GM12878 (cell line): Measurements from ENCODE around the gene EGR4. TPM values are rescaled to one million over a fixed set of nuclear protein-coding genes. Genes with fewer than 3 reads are reported as not detected.

Experiments used
- ATAC-seq: fragments of 200-7000 bp; cut with Tn5 transposase; 3 replicates; pipeline ENCODE4 v1.9.1; 2020; ENCODE audit warnings: mild to moderate bottlenecking, moderate library complexity
- BruUV-seq: library from RNA; stranded (reverse); fragments of 400-500 nt; replicated peaks from 2 replicates; lab custom pipeline; 2021; lab: Mats Ljungman, UMichigan
- CTCF ChIA-PET: fragments of 300-600 bp; sonication (Branson Sonifier 250); formaldehyde crosslinking; extraction: SDS; loops from one replicate; lab custom pipeline; 2021; ENCODE audit warnings: inconsistent platforms; lab: Yijun Ruan, JAX
- POLR2A ChIA-PET: fragments of 350-600 bp; formaldehyde crosslinking; extraction: SDS; loops from one replicate; lab custom pipeline; 2021; ENCODE audit warnings: inconsistent platforms; lab: Charles Lee
- RAD21 ChIA-PET: fragments of 300-600 bp; sonication (Branson Sonifier 250); formaldehyde crosslinking; loops from one replicate; lab custom pipeline; 2023; ENCODE audit warnings: antibody characterized with exemption; ENCODE audit not compliant: unreplicated experiment; lab: Charles Lee
- SMC1A ChIA-PET: fragments of 300-600 bp; sonication (Branson Sonifier 250); formaldehyde crosslinking; loops from one replicate; lab custom pipeline; 2023; ENCODE audit not compliant: unreplicated experiment, uncharacterized antibody; lab: Charles Lee
- DNase-seq: peaks from one replicate; pipeline ENCODE4 v3.0.0-alpha.2; 2011; ENCODE audit warnings: low read depth, low spot score
- FAIRE-seq: peaks from 3 replicates; lab custom pipeline; 2011; peaks lifted over from hg19 to GRCh38; lab: Jason Lieb, UNC
- H2AFZ ChIP-seq: 2 replicates; pipeline ENCODE4 v1.6.0; 2011; ENCODE audit warnings: low read depth, low read length, control low read depth; ENCODE audit not compliant: control insufficient read depth
- H3K27ac ChIP-seq: 2 replicates; pipeline ENCODE4 v1.5.1; 2011; ENCODE audit warnings: control low read depth; ENCODE audit not compliant: control insufficient read depth, insufficient read depth
- H3K27me3 ChIP-seq, 2 experiments: replicated peaks in 1 of 2; 2 replicates each; pipeline versions ENCODE4 v1.6.0 to v1.6.1; 2011; ENCODE audit warnings: low read length in 1 of 2; ENCODE audit not compliant: control insufficient read depth in 2 of 2, insufficient read depth in 2 of 2
- H3K36me3 ChIP-seq, 2 experiments: 2 replicates each; pipeline ENCODE4 v1.5.1; 2011; ENCODE audit warnings: low read length in 1 of 2; ENCODE audit not compliant: control insufficient read depth in 2 of 2, insufficient read depth in 2 of 2
- H3K4me1 ChIP-seq: 2 replicates; pipeline ENCODE4 v1.6.1; 2011; ENCODE audit warnings: mild to moderate bottlenecking, low read length, moderate library complexity, mixed read lengths; ENCODE audit not compliant: control insufficient read depth, insufficient read depth
- H3K4me2 ChIP-seq: 2 replicates; pipeline ENCODE4 v1.6.0; 2011; ENCODE audit warnings: control low read depth; ENCODE audit not compliant: control insufficient read depth, insufficient read depth
- H3K4me3 ChIP-seq: fragments of 200-600 bp; sonication (generic); 2 replicates; pipeline ENCODE4 v1.5.1; 2016
- H3K79me2 ChIP-seq: 2 replicates; pipeline ENCODE4 v1.6.0; 2011; ENCODE audit warnings: low read length; ENCODE audit not compliant: control insufficient read depth, insufficient read depth
- H3K9ac ChIP-seq: 2 replicates; pipeline ENCODE4 v1.8.0; 2011; ENCODE audit warnings: low read length, control low read depth, mixed read lengths; ENCODE audit not compliant: control insufficient read depth, insufficient read depth
- H3K9me3 ChIP-seq: replicated peaks from 3 replicates; pipeline ENCODE4 v1.5.1; 2011; ENCODE audit warnings: mild to moderate bottlenecking, low read length; ENCODE audit not compliant: control insufficient read depth, insufficient read depth
- H4K20me1 ChIP-seq: 2 replicates; pipeline ENCODE4 v1.6.0; 2011; ENCODE audit not compliant: control insufficient read depth, insufficient read depth
- CBFB ChIP-seq: IDR thresholded peaks from 2 replicates; pipeline ENCODE4 v1.6.1; 2016; ENCODE audit warnings: antibody characterized with exemption, low read depth
- CBX3 ChIP-seq: fragments of 200-600 bp; sonication (generic); IDR thresholded peaks from 2 replicates; pipeline ENCODE4 v1.6.1; 2016; ENCODE audit warnings: low read depth, borderline replicate concordance
- CHD4 ChIP-seq: fragments of 200-600 bp; sonication (generic); IDR thresholded peaks from 2 replicates; pipeline ENCODE4 v1.6.1; 2016; ENCODE audit warnings: mild to moderate bottlenecking
- EED ChIP-seq: sonication (generic); IDR thresholded peaks from 2 replicates; pipeline ENCODE4 v1.6.1; 2016; ENCODE audit warnings: antibody characterized with exemption, low read depth
- FOS ChIP-seq: IDR thresholded peaks from 3 replicates; pipeline ENCODE4 v1.6.1; 2011; ENCODE audit warnings: borderline replicate concordance; ENCODE audit not compliant: insufficient read length; ENCODE audit errors: extremely low read depth
- JUND ChIP-seq: IDR thresholded peaks from 2 replicates; pipeline ENCODE4 v1.6.1; 2012; ENCODE audit warnings: low read depth, mild to moderate bottlenecking, low read length, improper control_type of control experiment, moderate library complexity
- PAX5 ChIP-seq: IDR thresholded peaks from 2 replicates; pipeline ENCODE4 v1.6.1; 2011; ENCODE audit warnings: low read depth, low read length, borderline replicate concordance
- RAD21 ChIP-seq: IDR thresholded peaks from 2 replicates; pipeline ENCODE4 v1.6.1; 2011; ENCODE audit warnings: mild to moderate bottlenecking, low read depth, low read length, moderate library complexity; ENCODE audit not compliant: insufficient read depth
- SIX5 ChIP-seq: IDR thresholded peaks from 2 replicates; pipeline ENCODE4 v1.6.1; 2011; ENCODE audit warnings: mild to moderate bottlenecking, low read depth, low read length, moderate library complexity; ENCODE audit not compliant: severe bottlenecking
- SMC3 ChIP-seq: IDR thresholded peaks from 2 replicates; pipeline ENCODE4 v1.6.1; 2011; ENCODE audit warnings: low read length, improper control_type of control experiment, borderline replicate concordance
- SREBF2 ChIP-seq: IDR thresholded peaks from 2 replicates; pipeline ENCODE4 v1.6.1; 2012; ENCODE audit warnings: mild to moderate bottlenecking, low read length
- TAF1 ChIP-seq: IDR thresholded peaks from 2 replicates; pipeline ENCODE4 v1.6.1; 2011; ENCODE audit warnings: mild to moderate bottlenecking, low read depth, low read length, borderline replicate concordance
- ZNF217 ChIP-seq: fragments of 450-650 bp; IDR thresholded peaks from 2 replicates; pipeline ENCODE4 v1.6.1; 2017; ENCODE audit warnings: antibody characterized with exemption, mild to moderate bottlenecking
- WGBS: methylation state at CpG from one replicate; pipeline ENCODE4 v1.1.6; 2016; ENCODE audit warnings: low lambda C conversion rate; ENCODE audit not compliant: insufficient replicate concordance, insufficient coverage; ENCODE audit errors: missing lambda C conversion rate; 5-methylcytosine and 5-hydroxymethylcytosine counted together
- in situ Hi-C: fragments of 300-500 bp; cut with MboI; formaldehyde crosslinking; loops from 9 replicates; pipeline ENCODE4 v1.14.3; 2018; ENCODE audit warnings: mixed read lengths
- intact Hi-C: fragments of 100-400 bp; cut with micrococcal nuclease; formaldehyde crosslinking; loops from one replicate; pipeline ENCODE4 v1.14.2; 2022; ENCODE audit not compliant: unreplicated experiment
- polyA plus RNA-seq, 11 experiments: library from polyadenylated mRNA; depleted of rRNA in 4 of 11; unstranded in 6 of 11; stranded (reverse) in 5 of 11; fragments of >200 nt; fragmentation: Nextera tagmentation in 4 of 11; fragmentation: Illumina TruSeq in 1 of 11; extraction: Ambion mirVana in 4 of 11; extraction: Trizol in 1 of 11; gene quantifications; 1 replicate in 1 of 11; 2 replicates in 10 of 11; pipeline versions ENCODE4 v1.2.1 to v1.2.3, GENCODE V29; 2011 to 2016; ENCODE audit warnings: inconsistent platforms in 2 of 11, missing spikeins in 2 of 11, low read depth in 1 of 11
- total RNA-seq, 4 experiments: library from RNA; depleted of rRNA in 3 of 4; stranded (reverse); fragments of >200 nt in 3 of 4; fragmentation: Illumina TruSeq in 1 of 4; extraction: Trizol in 1 of 4; gene quantifications; 2 replicates each; pipeline versions ENCODE4 v1.2.1 to v1.2.3, GENCODE V29; 2013 to 2021
- TF ChIP-seq, protein P1 (sequence below): IDR thresholded peaks from 2 replicates; pipeline ENCODE4 v1.6.1; 2012; ENCODE audit warnings: low read length, inconsistent platforms
- TF ChIP-seq, protein P2 (sequence below): fragments of 450-650 bp; formaldehyde crosslinking; IDR thresholded peaks from 2 replicates; pipeline ENCODE4 v1.4.0; 2020; ENCODE audit warnings: mild to moderate bottlenecking, moderate library complexity
- TF ChIP-seq, protein P3 (sequence below): fragments of 450-650 bp; IDR thresholded peaks from 2 replicates; pipeline ENCODE4 v1.6.1; 2014; ENCODE audit warnings: mild to moderate bottlenecking
- TF ChIP-seq, protein P4 (sequence below): IDR thresholded peaks from 2 replicates; pipeline ENCODE4 v1.6.1; 2011; ENCODE audit warnings: mild to moderate bottlenecking, low read depth, low read length, moderate library complexity; ENCODE audit not compliant: insufficient replicate concordance

Gene EGR4
- total and polyA plus RNA-seq, 10 of the 15 experiments (the other 5 are each of a cell fraction or from before 2014, with no cell fraction given): 0.07 TPM; not detected in 9

DNA sequence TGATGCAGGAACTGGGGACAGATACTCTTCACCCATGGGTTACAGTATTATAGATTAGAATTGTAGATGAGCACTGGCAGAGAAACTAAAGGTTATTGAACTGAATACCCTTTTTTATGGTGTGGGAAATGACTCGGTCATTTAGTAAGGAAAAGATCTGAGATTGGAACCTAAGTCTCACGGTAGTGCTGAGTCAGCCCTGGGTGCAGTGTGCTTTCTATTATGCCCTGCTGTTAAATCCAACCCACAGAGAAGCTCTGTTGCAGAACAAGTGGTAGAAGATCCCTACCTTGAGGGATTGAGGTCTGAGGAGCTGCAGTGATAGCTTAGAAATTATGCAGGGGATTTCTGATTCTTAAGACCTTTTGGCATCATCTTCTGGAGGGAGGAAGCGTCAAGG lies 46.5 kb downstream of the EGR4 start (continued):
- no peak for TF ChIP-seq PAX5
- TF ChIP-seq RAD21: no peak
- no peak for TF ChIP-seq EED
- no peak for TF ChIP-seq SIX5
- no peak for TF ChIP-seq SREBF2
- TF ChIP-seq, protein P1, sequence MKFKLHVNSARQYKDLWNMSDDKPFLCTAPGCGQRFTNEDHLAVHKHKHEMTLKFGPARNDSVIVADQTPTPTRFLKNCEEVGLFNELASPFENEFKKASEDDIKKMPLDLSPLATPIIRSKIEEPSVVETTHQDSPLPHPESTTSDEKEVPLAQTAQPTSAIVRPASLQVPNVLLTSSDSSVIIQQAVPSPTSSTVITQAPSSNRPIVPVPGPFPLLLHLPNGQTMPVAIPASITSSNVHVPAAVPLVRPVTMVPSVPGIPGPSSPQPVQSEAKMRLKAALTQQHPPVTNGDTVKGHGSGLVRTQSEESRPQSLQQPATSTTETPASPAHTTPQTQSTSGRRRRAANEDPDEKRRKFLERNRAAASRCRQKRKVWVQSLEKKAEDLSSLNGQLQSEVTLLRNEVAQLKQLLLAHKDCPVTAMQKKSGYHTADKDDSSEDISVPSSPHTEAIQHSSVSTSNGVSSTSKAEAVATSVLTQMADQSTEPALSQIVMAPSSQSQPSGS: no peak
- TF ChIP-seq, protein P2, sequence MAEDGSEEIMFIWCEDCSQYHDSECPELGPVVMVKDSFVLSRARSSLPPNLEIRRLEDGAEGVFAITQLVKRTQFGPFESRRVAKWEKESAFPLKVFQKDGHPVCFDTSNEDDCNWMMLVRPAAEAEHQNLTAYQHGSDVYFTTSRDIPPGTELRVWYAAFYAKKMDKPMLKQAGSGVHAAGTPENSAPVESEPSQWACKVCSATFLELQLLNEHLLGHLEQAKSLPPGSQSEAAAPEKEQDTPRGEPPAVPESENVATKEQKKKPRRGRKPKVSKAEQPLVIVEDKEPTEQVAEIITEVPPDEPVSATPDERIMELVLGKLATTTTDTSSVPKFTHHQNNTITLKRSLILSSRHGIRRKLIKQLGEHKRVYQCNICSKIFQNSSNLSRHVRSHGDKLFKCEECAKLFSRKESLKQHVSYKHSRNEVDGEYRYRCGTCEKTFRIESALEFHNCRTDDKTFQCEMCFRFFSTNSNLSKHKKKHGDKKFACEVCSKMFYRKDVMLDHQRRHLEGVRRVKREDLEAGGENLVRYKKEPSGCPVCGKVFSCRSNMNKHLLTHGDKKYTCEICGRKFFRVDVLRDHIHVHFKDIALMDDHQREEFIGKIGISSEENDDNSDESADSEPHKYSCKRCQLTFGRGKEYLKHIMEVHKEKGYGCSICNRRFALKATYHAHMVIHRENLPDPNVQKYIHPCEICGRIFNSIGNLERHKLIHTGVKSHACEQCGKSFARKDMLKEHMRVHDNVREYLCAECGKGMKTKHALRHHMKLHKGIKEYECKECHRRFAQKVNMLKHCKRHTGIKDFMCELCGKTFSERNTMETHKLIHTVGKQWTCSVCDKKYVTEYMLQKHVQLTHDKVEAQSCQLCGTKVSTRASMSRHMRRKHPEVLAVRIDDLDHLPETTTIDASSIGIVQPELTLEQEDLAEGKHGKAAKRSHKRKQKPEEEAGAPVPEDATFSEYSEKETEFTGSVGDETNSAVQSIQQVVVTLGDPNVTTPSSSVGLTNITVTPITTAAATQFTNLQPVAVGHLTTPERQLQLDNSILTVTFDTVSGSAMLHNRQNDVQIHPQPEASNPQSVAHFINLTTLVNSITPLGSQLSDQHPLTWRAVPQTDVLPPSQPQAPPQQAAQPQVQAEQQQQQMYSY (CRISPR knock-in tag): no peak
- TF ChIP-seq, all 136 proteins: peak for 0

DNA sequence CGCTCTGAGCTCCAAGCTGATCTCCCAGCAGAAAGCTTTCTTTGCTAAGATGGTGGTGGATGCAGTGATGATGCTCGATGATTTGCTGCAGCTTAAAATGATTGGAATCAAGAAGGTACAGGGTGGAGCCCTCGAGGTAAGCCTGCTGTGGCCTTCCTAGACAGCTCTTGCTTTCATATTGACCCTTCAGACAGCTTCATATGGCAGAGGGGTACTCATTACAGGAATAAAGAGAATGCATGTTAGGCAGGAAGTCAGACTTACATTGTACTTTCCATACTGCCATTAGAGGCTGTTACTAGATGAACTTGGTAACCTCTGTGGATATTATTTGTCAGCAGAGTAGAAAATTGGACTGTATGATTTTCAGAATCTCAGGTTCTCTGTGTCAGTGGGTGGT lies 48.8 kb downstream of the EGR4 start:
- Histone ChIP-seq H3K27ac (no peak overlapping the region), H3K36me3 (peaks cover 25 to 54% of the 10 kb centered on the region in 2 experiments), H2AFZ (no peak overlapping the region), H3K79me2 (peaks cover 17% of the 10 kb centered on the region), H4K20me1 (no peaks in the 10 kb centered on the region; the same call in 1 of the 2 replicates), H3K4me2 (no peak overlapping the region), H3K27me3 (no peaks in the 10 kb centered on the region), H3K9ac (no peak overlapping the region), H3K4me1 (no peaks in the 10 kb centered on the region), H3K9me3 (no peaks in the 10 kb centered on the region), H3K4me3 (no peak overlapping the region)
- FAIRE-seq (no peak), ATAC-seq (no peak), DNase-seq (no peak)
- RAD21 ChIA-PET: interaction anchor here (1.2 kb wide), 1 partner anchor 11 kb away, joined by 4 read pairs; the partner anchor contains the start of genes CCT7 and PRADC1
- WGBS: 40% methylated on average over 3 of the region's 3 CpGs
- SMC1A ChIA-PET: interaction anchor here (0.8 to 2.3 kb wide), 6 partner anchors 8 to 45 kb away, joined by 3 to 8 read pairs (median 4); partner anchors contain the start of genes CCT7 and PRADC1
- CTCF ChIA-PET: interaction anchor here (0.7 to 1.4 kb wide), 3 partner anchors 9 to 45 kb away, joined by 3 to 8 read pairs (median 3); no protein-coding TSS in a partner anchor
- intact Hi-C loops: no loop called here
- in situ Hi-C loops: no loop called here
- POLR2A ChIA-PET: interaction anchor here (0.8 to 1.4 kb wide), 2 partner anchors 9 to 34 kb away, joined by 3 to 4 read pairs; no protein-coding TSS in a partner anchor
- BruUV-seq: no TSS peak
- TF ChIP-seq JUND (no peak), CBFB (no peak), SMC3 (no peak), CBX3 (no peak), TAF1 (no peak), SREBF2 (no peak), FOS (no peak), CHD4 (no peak), ZNF217 (no peak)
- TF ChIP-seq, protein P3, sequence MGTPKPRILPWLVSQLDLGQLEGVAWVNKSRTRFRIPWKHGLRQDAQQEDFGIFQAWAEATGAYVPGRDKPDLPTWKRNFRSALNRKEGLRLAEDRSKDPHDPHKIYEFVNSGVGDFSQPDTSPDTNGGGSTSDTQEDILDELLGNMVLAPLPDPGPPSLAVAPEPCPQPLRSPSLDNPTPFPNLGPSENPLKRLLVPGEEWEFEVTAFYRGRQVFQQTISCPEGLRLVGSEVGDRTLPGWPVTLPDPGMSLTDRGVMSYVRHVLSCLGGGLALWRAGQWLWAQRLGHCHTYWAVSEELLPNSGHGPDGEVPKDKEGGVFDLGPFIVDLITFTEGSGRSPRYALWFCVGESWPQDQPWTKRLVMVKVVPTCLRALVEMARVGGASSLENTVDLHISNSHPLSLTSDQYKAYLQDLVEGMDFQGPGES: no peak
- TF ChIP-seq, protein P4, sequence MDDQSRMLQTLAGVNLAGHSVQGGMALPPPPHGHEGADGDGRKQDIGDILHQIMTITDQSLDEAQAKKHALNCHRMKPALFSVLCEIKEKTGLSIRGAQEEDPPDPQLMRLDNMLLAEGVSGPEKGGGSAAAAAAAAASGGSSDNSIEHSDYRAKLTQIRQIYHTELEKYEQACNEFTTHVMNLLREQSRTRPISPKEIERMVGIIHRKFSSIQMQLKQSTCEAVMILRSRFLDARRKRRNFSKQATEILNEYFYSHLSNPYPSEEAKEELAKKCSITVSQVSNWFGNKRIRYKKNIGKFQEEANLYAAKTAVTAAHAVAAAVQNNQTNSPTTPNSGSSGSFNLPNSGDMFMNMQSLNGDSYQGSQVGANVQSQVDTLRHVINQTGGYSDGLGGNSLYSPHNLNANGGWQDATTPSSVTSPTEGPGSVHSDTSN: no peak
